Stimulated activated CD4-positive, alpha-beta T cell treated with anti-CD3 and anti-CD28 coated beads, Interleukin-4, amount 100 ng/mL, for 48 hours (primary cell): ENCODE results near the gene SERPIND1.
"Not testable (repeated sequence)": the region's sequence is repeated elsewhere in the genome, so short reads cannot be mapped to it uniquely, and the experiment has no call there.

Source experiments
- DNase-seq, 2 donors: peaks; one replicate each; pipeline ENCODE4 v3.0.0-alpha.2; 2020; ENCODE audit warnings: low read depth in 2 of 2

SERPIND1 gene

DNA sequence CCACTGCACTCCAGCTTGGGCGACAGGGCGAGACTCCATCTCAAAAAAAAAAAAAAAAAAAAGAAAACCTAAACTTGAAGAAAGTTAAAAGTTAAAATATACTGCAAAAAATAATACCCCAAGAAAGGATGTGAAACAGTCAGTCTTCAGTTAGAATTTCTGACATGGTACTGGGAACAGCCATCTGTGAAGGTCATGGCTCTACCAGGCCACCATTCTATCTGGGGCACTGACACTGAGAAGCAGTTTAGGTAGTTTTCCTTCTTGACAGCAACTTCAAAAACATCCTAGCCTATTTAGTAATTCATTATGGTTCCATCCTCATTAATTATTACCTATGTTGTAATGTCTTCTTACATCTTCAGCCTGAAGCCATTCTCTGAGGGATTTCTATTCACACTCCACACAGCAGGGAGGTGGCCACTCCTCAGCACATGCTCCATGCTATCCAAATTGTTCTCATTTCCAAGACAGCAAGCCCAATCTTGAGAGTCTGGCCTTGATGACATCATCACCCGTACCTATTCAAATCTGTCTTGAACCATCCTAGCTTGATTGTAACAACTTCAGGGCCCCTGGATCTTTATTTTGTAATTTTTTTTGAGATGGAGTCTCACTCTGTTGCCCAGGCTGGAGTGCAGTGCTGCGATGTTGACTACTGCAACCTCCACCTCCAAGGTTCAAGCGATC is 38.2 kb downstream of the SERPIND1 start:
- no peak for DNase-seq

DNA sequence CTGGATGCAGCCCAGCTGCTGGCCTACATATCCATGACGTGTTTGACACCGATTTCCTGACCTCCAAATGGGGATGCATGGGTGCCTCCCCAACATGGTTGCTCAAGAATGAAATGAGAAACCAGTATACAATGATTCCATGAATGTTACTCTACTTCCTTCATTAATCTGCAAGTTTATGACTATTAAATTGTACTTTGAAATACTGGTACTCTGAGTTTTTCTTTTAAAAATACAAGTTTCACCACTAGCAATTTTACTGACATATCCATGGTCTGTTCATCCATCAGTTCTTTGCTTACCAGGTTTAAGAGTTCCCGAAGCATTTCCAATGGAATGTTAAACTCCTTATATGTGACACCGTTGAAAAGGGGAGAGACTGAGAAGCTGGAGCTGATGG is 39.1 kb downstream of the SERPIND1 start:
- no peak for DNase-seq

DNA sequence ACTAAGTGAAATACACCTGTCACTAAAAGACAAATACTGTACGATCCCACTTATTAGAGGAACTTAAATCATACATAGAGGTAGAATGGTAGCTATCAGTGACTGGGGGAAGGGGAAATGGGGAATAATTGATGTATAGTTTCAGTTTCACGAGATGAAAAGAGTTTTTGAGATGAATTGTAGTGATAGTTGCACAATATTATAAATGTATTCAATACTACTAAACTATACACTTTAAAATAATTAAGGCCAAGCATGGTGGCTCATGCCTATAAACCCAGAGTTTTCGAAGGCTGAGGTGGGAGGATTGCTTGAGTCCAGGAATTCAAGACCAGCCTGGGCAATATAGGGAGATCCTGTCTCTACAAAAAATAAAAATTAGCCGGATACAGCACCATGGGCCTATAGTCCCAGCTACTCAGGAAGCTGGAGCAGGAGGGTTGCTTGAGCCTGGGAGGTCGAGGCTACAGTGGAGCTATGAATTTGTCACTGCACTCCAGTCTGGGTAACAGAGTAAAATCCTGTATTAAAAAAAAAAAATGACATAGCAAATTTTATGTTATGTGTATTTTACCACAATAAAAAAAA is 40.4 kb downstream of the SERPIND1 start:
- no peak for DNase-seq

DNA sequence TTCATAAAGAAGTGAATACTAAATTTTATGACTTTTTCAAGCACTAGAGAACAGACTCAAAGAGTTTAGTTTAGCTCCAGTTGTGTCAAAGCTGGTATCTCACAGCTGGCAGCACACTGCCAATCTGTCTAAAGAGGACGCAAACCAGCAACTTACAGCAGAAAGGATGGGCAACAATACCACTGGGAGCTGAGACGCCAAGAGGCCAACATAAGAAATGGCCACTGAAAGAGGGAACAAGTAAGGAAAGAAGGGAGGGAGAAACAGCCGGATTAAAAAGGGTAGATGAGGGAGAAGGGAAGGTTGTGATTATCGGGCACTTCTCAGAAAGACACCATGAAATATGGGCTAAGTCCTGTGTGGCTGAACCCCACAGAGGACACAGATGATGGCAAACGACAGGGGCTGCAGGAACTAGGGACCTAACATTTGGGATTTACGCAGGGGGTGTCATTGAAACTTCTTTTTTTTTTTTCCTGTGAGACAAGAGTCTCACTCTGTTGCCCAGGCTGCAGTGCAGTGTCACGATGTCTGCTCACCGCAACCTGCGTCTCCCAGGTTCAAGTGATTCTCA is 41.7 kb downstream of the SERPIND1 start:
- no peak for DNase-seq

DNA sequence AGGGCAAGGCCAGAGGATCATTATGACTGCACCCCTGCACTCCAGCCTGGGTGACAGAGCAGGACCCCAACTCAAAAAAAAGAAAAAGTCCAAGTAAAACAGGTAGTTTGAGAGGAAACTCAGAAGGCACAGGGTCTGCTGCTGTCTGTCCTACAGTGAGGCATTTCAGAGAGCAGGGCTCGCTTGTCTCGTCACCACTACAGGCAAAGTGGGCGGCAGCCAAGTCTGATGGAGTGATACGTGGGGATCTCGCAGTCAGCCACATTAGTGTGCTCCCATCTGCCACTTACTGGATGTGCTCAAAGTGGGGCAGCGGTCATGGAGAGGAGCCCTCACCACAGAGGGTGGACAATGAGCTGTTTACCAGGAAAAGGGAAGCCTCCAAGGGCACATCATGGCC is 42.6 kb downstream of the SERPIND1 start:
- no peak for DNase-seq

GRCh38 chr22:20818471-20818870 is 44.6 kb downstream of the SERPIND1 start:
- no peak for DNase-seq

- DNase-seq = no peak
Observed at GRCh38 chr22:20819471-20819870, 45.6 kb downstream of the SERPIND1 start.

GRCh38 chr22:20821717-20822239 is 47.9 kb downstream of the SERPIND1 start:
- DNase-seq = not testable (repeated sequence)

- DNase-seq = no peak
Observed at GRCh38 chr22:20822240-20822639, 48.3 kb downstream of the SERPIND1 start.

GRCh38 chr22:20823264-20823663 is 49.4 kb downstream of the SERPIND1 start:
- no peak for DNase-seq

DNA sequence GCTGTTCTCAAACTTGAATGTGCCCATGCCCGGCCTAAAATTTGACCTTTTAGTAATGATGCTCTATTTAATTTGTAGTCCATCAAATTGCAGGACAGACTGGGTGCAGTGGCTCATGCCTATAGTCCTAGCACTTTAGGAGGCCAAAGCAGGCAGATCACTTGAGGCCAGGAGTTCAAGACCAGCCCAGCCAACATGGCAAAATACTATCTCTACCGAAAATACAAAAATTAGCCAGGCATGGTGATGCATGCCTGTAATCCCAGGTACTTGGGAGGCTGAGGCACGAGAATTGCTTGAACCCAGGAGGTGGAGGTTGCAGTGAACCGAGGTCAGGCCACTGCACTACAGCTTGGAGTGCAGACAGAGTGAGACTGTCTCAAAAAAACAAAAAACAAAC is 51.3 kb downstream of the SERPIND1 start:
- DNase-seq = not testable (repeated sequence)

DNA sequence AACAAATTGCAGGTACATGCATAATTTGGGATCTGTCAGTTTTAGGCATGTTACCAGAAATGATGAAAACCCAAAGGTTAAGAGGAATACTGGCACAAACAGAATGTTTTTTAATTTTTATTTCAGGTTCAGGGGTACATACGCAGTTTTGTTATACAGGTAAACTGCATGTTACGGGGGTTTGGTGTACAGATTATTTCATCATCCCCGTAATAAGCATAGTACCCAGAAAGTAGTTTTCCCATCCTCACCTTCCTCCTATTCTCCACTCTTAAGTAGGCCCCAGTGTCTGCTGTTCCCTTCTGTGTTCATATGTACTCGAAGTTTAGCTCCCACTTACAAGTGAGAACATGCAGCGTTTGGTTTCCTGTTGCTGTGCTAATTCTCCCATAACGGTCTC is 51.7 kb downstream of the SERPIND1 start:
- no peak for DNase-seq

DNA sequence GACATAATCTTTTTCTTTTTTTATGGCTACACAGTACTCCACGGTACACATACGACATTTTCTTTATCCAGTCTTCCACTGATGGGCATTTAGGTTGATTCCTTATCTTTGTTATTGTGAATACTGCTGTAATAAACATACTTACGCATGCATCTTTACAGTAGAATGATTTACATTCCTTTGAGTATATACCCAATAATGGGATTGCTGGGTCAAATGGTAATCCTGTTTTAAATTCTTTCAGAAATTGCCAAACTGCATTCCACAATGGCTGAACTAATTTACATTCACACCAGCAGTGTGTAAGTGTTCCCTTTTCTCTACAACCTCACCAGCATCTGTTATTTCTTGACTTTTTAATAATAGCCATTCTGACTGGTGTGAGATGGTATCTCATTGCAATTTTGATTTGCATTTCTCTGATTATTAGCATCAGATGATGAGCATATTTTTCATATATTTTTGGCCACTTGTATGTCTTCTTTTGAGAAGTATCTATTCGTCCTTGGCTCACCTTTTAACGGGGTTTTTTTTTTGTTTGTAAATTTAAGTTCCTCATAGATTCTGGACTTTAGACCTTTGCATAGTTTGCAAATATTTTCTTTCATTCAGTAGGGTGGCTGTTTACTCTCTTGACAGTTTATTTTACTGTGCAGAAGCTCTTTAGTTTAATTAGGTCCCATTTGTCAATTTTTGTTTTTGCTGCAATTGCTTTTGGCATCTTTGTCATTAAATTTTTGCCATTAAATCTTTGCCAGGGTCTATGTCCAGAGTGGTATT is 52.6 kb downstream of the SERPIND1 start:
- not testable (repeated sequence) for DNase-seq

GRCh38 chr22:20829491-20830134 is 55.7 kb downstream of the SERPIND1 start:
- DNase-seq = no peak

DNA sequence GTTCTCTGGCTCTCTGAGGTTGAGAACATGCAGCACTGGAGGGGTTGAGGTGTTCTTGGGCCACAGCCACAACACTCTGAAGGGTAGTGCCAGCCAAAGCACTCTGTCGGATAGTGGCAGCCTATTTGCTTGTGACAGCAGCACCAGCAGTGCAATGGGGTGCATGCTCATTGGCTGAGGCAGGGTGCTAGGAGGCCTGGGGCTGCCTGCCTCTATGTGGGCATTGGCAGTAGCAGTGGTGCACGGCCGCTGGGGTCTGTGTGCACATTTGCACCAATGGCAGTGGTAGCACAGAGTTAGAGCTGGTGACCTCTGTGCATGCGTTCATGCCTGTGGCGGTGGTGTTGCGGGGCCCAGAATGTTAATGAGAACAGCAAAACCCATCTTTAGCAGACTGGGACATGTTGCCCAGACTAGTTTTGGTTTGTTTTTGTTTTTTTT is 59.3 kb downstream of the SERPIND1 start:
- DNase-seq = no peak

GRCh38 chr22:20834206-20834605 is 60.3 kb downstream of the SERPIND1 start:
- DNase-seq = no peak

- DNase-seq = no peak
Observed at GRCh38 chr22:20834725-20835124, 60.8 kb downstream of the SERPIND1 start.
